ENCODE results near the gene MBD5. TPM values are rescaled to one million over a fixed set of nuclear protein-coding genes. Genes with fewer than 3 reads are reported as not detected.

Gene MBD5
- total RNA-seq, 2 experiments from 2014 or later: 13.8 to 46.3 TPM

GRCh38 chr2:148096012-148096411 is 75.1 kb downstream of the MBD5 start:
- TF ChIP-seq EZH2phosphoT487 (IDR thresholded peaks at IDR 0.05; ENCODE audit: borderline replicate concordance, low read depth, low read length): no peak
- TF ChIP-seq CTCF (conservative IDR thresholded peaks at IDR 0.05; ENCODE audit: low read length): no peak
- BruUV-seq (replicated peaks): no TSS peak
- Histone ChIP-seq H3K79me2 (ENCODE audit: insufficient read depth, low read depth, low read length) (no peaks in the 10 kb centered on the region), H3K27ac (ENCODE audit: low read depth, low read length, poor library complexity, severe bottlenecking) (no peak overlapping the region), H3K9me2 (ENCODE audit: insufficient read depth, low read length) (no peaks in the 10 kb centered on the region), H3K4me1 (ENCODE audit: insufficient read depth, low read length, poor library complexity, severe bottlenecking) (no peaks in the 10 kb centered on the region), H3K36me3 (ENCODE audit: insufficient read depth, low read length) (no peaks in the 10 kb centered on the region), H3K4me2 (ENCODE audit: low read length) (no peak overlapping the region), H3K9me3 (ENCODE audit: low read length) (no peaks in the 10 kb centered on the region), H3K4me3 (ENCODE audit: low read depth, low read length, poor library complexity, severe bottlenecking) (no peak overlapping the region), H4K20me1 (ENCODE audit: insufficient read depth, low read length) (no peaks in the 10 kb centered on the region), H2AFZ (ENCODE audit: low read length) (no peak overlapping the region)
- ChIA-PET CTCF (ENCODE audit: unreplicated experiment) (no interaction called here), POLR2A (interaction anchor here (0.6 to 1.0 kb wide), 3 partner anchors 8 to 232 kb away, joined by 3 to 4 read pairs (median 3); no protein-coding TSS in a partner anchor)
- no peak for DNase-seq (ENCODE audit: low spot score)
- intact Hi-C loops (cut with micrococcal nuclease; ENCODE audit: unreplicated experiment): no loop called here

GRCh38 chr2:148102641-148103040 is 81.8 kb downstream of the MBD5 start:
- no peak for DNase-seq (ENCODE audit: low spot score)
- Histone ChIP-seq H3K9me2 (ENCODE audit: insufficient read depth, low read length) (no peaks in the 10 kb centered on the region), H3K9me3 (ENCODE audit: low read length) (no peaks in the 10 kb centered on the region), H3K36me3 (ENCODE audit: insufficient read depth, low read length) (no peaks in the 10 kb centered on the region), H3K4me3 (ENCODE audit: low read depth, low read length, poor library complexity, severe bottlenecking) (no peak overlapping the region), H2AFZ (ENCODE audit: low read length) (no peak overlapping the region), H3K4me1 (ENCODE audit: insufficient read depth, low read length, poor library complexity, severe bottlenecking) (no peaks in the 10 kb centered on the region), H3K27ac (ENCODE audit: low read depth, low read length, poor library complexity, severe bottlenecking) (no peak overlapping the region), H3K79me2 (ENCODE audit: insufficient read depth, low read depth, low read length) (no peaks in the 10 kb centered on the region), H4K20me1 (ENCODE audit: insufficient read depth, low read length) (no peaks in the 10 kb centered on the region), H3K4me2 (ENCODE audit: low read length) (no peak overlapping the region)
- CTCF ChIA-PET (ENCODE audit: unreplicated experiment): no interaction called here
- no TSS peak for BruUV-seq (replicated peaks)
- POLR2A ChIA-PET: interaction anchor here (0.6 to 0.9 kb wide), 3 partner anchors 36 to 249 kb away, joined by 3 to 4 read pairs (median 3); no protein-coding TSS in a partner anchor
- intact Hi-C loops (cut with micrococcal nuclease; ENCODE audit: unreplicated experiment): no loop called here
- TF ChIP-seq CTCF (conservative IDR thresholded peaks at IDR 0.05; ENCODE audit: low read length) (no peak), EZH2phosphoT487 (IDR thresholded peaks at IDR 0.05; ENCODE audit: borderline replicate concordance, low read depth, low read length) (no peak)

GRCh38 chr2:148103946-148104345 is 83.1 kb downstream of the MBD5 start:
- intact Hi-C loops (cut with micrococcal nuclease; ENCODE audit: unreplicated experiment): no loop called here
- Histone ChIP-seq H3K27ac (ENCODE audit: low read depth, low read length, poor library complexity, severe bottlenecking) (no peak overlapping the region), H3K4me1 (ENCODE audit: insufficient read depth, low read length, poor library complexity, severe bottlenecking) (no peaks in the 10 kb centered on the region), H3K79me2 (ENCODE audit: insufficient read depth, low read depth, low read length) (no peaks in the 10 kb centered on the region), H3K4me3 (ENCODE audit: low read depth, low read length, poor library complexity, severe bottlenecking) (no peak overlapping the region), H3K9me2 (ENCODE audit: insufficient read depth, low read length) (no peaks in the 10 kb centered on the region), H3K4me2 (ENCODE audit: low read length) (no peak overlapping the region), H3K9me3 (ENCODE audit: low read length) (no peaks in the 10 kb centered on the region), H2AFZ (ENCODE audit: low read length) (no peak overlapping the region), H3K36me3 (ENCODE audit: insufficient read depth, low read length) (no peaks in the 10 kb centered on the region), H4K20me1 (ENCODE audit: insufficient read depth, low read length) (no peaks in the 10 kb centered on the region)
- no TSS peak for BruUV-seq (replicated peaks)
- no peak for DNase-seq (ENCODE audit: low spot score)
- no peak for TF ChIP-seq EZH2phosphoT487 (IDR thresholded peaks at IDR 0.05; ENCODE audit: borderline replicate concordance, low read depth, low read length)
- no peak for TF ChIP-seq CTCF (conservative IDR thresholded peaks at IDR 0.05; ENCODE audit: low read length)
- ChIA-PET POLR2A (interaction anchor here (0.7 to 1.0 kb wide), 3 partner anchors 8 to 14 kb away, joined by 3 read pairs; no protein-coding TSS in a partner anchor), CTCF (ENCODE audit: unreplicated experiment) (no interaction called here)
